Stimulated activated memory B cell treated with anti-CD40 and anti-IgM and Interleukin-4, amounts not matched to agents 10 μg/mL and 1 μg/mL and 100 μg/mL, for 72 hours (primary cell): Measurements from ENCODE around the gene SPTBN1.
"Not testable (repeated sequence)": the region's sequence is repeated elsewhere in the genome, so short reads cannot be mapped to it uniquely, and the experiment has no call there.

ENCODE experiments used
- ATAC-seq: fragments of 150-1000 bp; cut with Tn5 transposase; 2 replicates; pipeline ENCODE4 v1.10.0; 2021
- H3K27ac Mint-ChIP-seq: one replicate; pipeline ENCODE4 v1.8.0; 2022; ENCODE audit warnings: mild to moderate bottlenecking, mixed read lengths
- H3K27me3 Mint-ChIP-seq: one replicate; pipeline ENCODE4 v1.8.0; 2022; ENCODE audit warnings: mixed read lengths
- H3K36me3 Mint-ChIP-seq: one replicate; pipeline ENCODE4 v1.8.0; 2022; ENCODE audit warnings: mixed read lengths
- H3K4me1 Mint-ChIP-seq: one replicate; pipeline ENCODE4 v1.8.0; 2022; ENCODE audit warnings: mixed read lengths
- H3K4me3 Mint-ChIP-seq: one replicate; pipeline ENCODE4 v1.8.0; 2022; ENCODE audit warnings: mild to moderate bottlenecking, moderate library complexity, mixed read lengths
- H3K9me3 Mint-ChIP-seq: one replicate; pipeline ENCODE4 v1.8.0; 2022; ENCODE audit warnings: mixed read lengths

The SPTBN1 gene

DNA sequence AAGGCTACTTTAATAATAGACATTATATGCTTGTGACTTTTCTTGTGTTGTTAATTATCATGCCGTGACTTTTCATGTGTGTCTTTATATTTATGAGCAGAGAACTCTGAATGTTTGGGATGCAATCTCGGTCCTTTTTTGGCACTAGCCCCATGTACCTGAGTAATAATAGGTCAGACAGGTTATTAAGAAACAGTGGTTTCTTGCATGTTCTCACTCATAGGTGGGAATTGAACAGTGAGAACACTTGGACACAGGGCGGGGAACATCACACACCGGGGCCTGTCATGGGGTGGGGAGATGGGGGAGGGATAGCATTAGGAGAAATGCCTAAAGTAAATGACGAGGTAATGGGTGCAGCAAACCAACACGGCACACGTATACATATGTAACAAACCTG lies 61.9 kb downstream of the SPTBN1 start:
- not testable (repeated sequence) for ATAC-seq, H3K4me1 Mint-ChIP-seq, H3K4me3 Mint-ChIP-seq, H3K36me3 Mint-ChIP-seq, H3K9me3 Mint-ChIP-seq, H3K27ac Mint-ChIP-seq
- H3K27me3 Mint-ChIP-seq, result peaks cover 11% of the 10 kb centered on the region

GRCh38 chr2:54518430-54518829 lies 62.3 kb downstream of the SPTBN1 start:
- Mint-ChIP-seq H3K27ac (no peak overlapping the region), H3K4me3 (no peak overlapping the region), H3K9me3 (no peaks in the 10 kb centered on the region), H3K36me3 (no peaks in the 10 kb centered on the region), H3K27me3 (peaks cover 11% of the 10 kb centered on the region), H3K4me1 (peaks cover 13% of the 10 kb centered on the region)
- no peak for ATAC-seq

DNA sequence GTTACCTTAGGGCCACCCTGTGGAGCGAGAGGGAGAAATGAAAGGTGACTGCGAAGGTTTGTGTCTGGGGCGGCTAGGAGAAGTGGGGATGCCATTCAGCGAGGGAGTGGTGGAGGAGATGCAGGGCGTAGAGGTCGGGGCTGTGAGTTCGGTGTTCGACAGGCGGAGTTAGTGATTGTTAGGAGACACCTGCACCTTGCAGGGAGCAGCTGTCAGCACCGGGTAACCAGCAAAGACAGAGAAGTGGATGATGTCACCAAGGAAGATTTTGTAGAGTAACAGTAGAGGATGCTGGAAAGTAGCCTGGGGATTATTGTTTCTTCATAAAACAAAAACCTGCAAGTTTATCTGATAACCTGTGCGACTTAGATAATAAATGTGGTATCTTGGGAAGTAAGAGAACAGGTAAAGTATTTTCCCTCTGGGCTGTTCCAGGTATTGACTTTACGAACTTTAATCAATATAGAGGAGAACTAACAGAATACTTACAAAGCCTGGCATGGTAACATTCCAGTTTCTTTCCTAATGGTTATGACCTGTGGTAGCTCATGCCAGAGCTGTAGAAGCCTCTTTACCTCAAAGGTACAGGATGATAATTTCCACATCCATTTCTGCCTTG lies 63.8 kb downstream of the SPTBN1 start:
- no peaks in the 10 kb centered on the region for H3K9me3 Mint-ChIP-seq
- no peak overlapping the region for H3K27ac Mint-ChIP-seq
- no peak for ATAC-seq
- peaks cover 11% of the 10 kb centered on the region for H3K27me3 Mint-ChIP-seq
- H3K36me3 Mint-ChIP-seq, result no peaks in the 10 kb centered on the region
- H3K4me3 Mint-ChIP-seq, result no peak overlapping the region
- H3K4me1 Mint-ChIP-seq, result peaks cover 23% of the 10 kb centered on the region

- Mint-ChIP-seq H3K9me3 (no peaks in the 10 kb centered on the region), H3K36me3 (no peaks in the 10 kb centered on the region), H3K27me3 (peaks cover 11% of the 10 kb centered on the region), H3K4me1 (peaks cover 24% of the 10 kb centered on the region), H3K4me3 (no peak overlapping the region), H3K27ac (no peak overlapping the region)
- ATAC-seq, result no peak
Observed at GRCh38 chr2:54520687-54521086, 64.6 kb downstream of the SPTBN1 start.

GRCh38 chr2:54522624-54523281 lies 66.6 kb downstream of the SPTBN1 start:
- H3K27me3 Mint-ChIP-seq, result peaks cover 11% of the 10 kb centered on the region
- H3K4me3 Mint-ChIP-seq, result no peak overlapping the region
- H3K27ac Mint-ChIP-seq, result no peak overlapping the region
- ATAC-seq, result peak; percentile 87
- H3K36me3 Mint-ChIP-seq, result no peaks in the 10 kb centered on the region
- no peaks in the 10 kb centered on the region for H3K9me3 Mint-ChIP-seq
- H3K4me1 Mint-ChIP-seq, result peaks cover 24% of the 10 kb centered on the region

- Mint-ChIP-seq H3K36me3 (no peaks in the 10 kb centered on the region), H3K27me3 (peaks cover 11% of the 10 kb centered on the region), H3K9me3 (no peaks in the 10 kb centered on the region), H3K27ac (no peak overlapping the region), H3K4me1 (peaks cover 24% of the 10 kb centered on the region), H3K4me3 (no peak overlapping the region)
- ATAC-seq, result no peak
Observed at GRCh38 chr2:54523324-54523959, 67.3 kb downstream of the SPTBN1 start.

DNA sequence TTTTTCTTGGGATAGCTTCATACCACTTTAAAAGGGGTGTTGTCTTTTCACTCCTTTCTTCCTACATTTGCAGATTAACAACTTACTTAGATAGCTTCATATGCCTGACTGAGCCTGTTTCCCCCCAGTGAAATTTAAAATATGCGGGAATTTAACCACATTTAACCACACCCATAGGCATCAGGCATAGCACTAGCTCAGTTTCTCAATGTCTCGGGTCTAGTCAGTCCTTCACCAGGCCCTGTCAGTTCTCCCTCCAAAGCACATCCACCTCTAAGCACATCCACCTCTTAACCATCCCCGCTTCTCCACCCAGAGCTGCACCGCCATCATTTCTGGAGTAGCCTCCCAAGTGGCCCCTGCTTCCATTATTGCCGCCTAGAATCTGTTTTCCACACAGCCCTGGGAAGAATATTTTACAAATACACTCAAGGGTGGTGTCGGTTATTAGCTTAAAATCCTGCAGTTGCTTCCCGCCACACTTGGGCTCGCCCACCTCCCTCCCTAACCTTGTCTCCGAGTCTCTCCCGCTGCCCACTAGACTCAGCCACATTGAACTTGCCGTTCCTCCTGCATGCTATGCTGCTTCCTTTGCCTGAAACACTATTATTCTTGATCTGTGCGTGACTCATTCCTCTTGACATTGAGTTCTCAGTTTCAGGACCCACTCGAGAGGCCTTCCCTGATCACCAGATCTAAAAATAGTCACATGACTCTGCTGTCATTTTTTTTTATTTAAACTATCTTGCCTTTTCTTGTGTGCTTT lies 68.3 kb downstream of the SPTBN1 start:
- no peaks in the 10 kb centered on the region for H3K36me3 Mint-ChIP-seq
- no peaks in the 10 kb centered on the region for H3K9me3 Mint-ChIP-seq
- H3K4me3 Mint-ChIP-seq, result no peak overlapping the region
- H3K4me1 Mint-ChIP-seq, result peaks cover 24% of the 10 kb centered on the region
- peaks cover 8% of the 10 kb centered on the region for H3K27me3 Mint-ChIP-seq
- ATAC-seq, result peak; percentile 74
- H3K27ac Mint-ChIP-seq, result peak overlapping the region; percentile 5

GRCh38 chr2:54525321-54525720 lies 69.2 kb downstream of the SPTBN1 start:
- H3K27me3 Mint-ChIP-seq, result no peaks in the 10 kb centered on the region
- no peak for ATAC-seq
- H3K27ac Mint-ChIP-seq, result peak overlapping the region; percentile 5
- peaks cover 24% of the 10 kb centered on the region for H3K4me1 Mint-ChIP-seq
- H3K9me3 Mint-ChIP-seq, result no peaks in the 10 kb centered on the region
- no peak overlapping the region for H3K4me3 Mint-ChIP-seq
- no peaks in the 10 kb centered on the region for H3K36me3 Mint-ChIP-seq

DNA sequence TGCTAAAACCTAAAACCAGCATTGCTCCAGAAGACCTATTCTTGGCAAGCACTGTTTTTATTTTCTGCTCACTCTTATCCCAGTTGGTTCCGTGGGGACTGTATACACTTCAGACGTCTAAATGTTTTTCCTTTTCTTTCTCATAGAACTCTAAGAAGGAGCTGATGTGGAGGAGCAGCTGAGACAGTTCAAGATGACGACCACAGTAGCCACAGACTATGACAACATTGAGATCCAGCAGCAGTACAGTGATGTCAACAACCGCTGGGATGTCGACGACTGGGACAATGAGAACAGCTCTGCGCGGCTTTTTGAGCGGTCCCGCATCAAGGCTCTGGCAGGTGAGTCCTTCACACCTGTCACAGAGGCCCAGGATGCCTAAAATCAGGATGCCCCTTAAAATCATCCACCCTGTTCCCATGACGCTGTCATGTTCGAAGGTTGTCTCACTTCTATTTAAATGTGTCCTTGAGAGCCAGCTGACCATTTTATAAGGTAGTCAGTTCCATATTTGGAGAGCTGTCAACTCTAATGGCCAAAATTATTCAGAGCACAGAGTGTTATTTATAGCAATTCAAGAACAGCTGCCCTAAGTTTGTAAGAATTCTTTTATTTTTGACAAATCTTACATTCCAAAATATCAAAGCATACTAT lies 70.2 kb downstream of the SPTBN1 start:
- Mint-ChIP-seq H3K4me3 (no peak overlapping the region), H3K36me3 (no peaks in the 10 kb centered on the region), H3K9me3 (no peaks in the 10 kb centered on the region), H3K4me1 (peaks cover 24% of the 10 kb centered on the region), H3K27ac (no peak overlapping the region), H3K27me3 (no peaks in the 10 kb centered on the region)
- no peak for ATAC-seq

DNA sequence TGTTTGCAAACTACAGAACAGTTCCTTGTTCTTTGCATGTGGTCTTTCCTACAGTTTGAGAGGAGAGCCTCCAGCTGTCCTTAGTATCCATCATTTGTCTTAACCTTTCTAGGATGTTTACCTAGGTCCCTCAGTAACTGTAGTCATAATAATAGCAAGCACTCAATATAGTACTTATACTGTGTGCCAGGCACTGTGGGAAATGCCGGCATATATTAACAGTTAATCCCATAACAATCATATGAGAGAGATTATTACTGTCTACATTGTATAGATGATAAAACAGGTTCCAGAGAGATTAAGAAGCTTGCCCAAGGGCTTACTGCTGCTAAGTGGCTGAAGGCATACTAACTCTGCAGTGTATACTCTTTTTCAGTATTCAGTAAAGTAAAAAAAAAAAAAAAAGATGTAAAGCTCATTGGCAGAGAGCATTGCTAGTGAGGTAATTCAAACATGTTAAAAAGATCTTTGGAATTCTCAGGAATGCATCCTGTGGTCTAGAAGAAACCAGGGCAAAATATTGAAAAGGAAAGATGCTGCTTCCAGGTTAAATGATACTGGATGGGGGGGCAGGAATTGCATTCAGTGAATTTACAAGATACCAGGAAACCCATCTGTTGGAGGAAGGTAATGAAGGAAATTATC lies 72.3 kb downstream of the SPTBN1 start:
- Mint-ChIP-seq H3K4me3 (no peak overlapping the region), H3K9me3 (no peaks in the 10 kb centered on the region), H3K27ac (peak overlapping the region; percentile 4), H3K27me3 (no peaks in the 10 kb centered on the region), H3K36me3 (no peaks in the 10 kb centered on the region), H3K4me1 (peaks cover 19% of the 10 kb centered on the region)
- ATAC-seq, result no peak

DNA sequence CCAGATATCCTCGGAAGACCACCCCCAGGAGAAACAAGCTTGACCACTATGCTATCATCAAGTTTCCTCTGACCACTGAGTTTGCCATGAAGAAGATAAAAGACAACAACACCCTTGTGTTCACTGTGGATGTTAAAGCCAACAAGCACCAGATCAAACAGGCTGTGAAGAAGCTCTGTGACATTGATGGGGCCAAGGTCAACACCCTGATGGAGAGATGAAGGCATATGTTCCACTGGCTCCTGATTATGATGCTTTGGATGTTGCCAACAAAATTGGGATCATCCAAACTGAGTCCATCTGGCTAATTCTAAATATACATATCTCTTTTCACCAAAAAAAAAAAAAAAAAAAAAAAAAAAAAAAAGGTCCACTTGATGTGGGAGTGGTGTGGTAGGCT lies 73.4 kb downstream of the SPTBN1 start:
- H3K36me3 Mint-ChIP-seq, H3K27me3 Mint-ChIP-seq, H3K4me3 Mint-ChIP-seq, H3K9me3 Mint-ChIP-seq, H3K27ac Mint-ChIP-seq, ATAC-seq: not testable (repeated sequence)
- peaks cover 14% of the 10 kb centered on the region for H3K4me1 Mint-ChIP-seq

- no peaks in the 10 kb centered on the region for H3K36me3 Mint-ChIP-seq
Observed at GRCh38 chr2:54529935-54530334, 73.8 kb downstream of the SPTBN1 start.

GRCh38 chr2:54531558-54531957 lies 75.4 kb downstream of the SPTBN1 start:
- no peak overlapping the region for H3K27ac Mint-ChIP-seq
- no peak overlapping the region for H3K4me3 Mint-ChIP-seq
- no peaks in the 10 kb centered on the region for H3K27me3 Mint-ChIP-seq
- H3K4me1 Mint-ChIP-seq, result peaks cover 20% of the 10 kb centered on the region
- H3K36me3 Mint-ChIP-seq, result no peaks in the 10 kb centered on the region
- no peaks in the 10 kb centered on the region for H3K9me3 Mint-ChIP-seq
- ATAC-seq, result no peak

More at GRCh38 chr2:54529935-54530334, 73.8 kb downstream of the SPTBN1 start:
- H3K9me3 Mint-ChIP-seq, result no peaks in the 10 kb centered on the region
- no peak overlapping the region for H3K27ac Mint-ChIP-seq
- no peaks in the 10 kb centered on the region for H3K27me3 Mint-ChIP-seq
- H3K4me1 Mint-ChIP-seq, result peaks cover 12% of the 10 kb centered on the region
- H3K4me3 Mint-ChIP-seq, result no peak overlapping the region
- no peak for ATAC-seq

DNA sequence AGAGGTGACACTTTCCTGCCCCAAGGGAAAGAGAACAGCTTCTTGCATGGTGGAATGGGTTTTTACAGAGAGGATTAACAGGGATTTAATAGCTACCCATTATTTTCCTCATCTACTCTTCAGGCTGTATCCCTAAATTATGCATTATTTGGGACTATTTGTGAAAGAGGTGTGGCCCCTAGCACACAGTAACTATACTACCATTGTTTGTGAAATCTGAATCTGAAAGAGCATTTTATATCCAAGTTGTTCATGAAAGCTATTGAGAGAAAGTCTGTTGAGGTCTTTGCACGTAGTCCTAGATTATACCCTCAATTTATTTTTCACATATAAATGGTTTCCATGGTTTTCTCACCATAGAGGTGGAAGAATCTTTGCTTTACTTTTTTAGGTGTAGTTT lies 78.1 kb downstream of the SPTBN1 start:
- Mint-ChIP-seq H3K4me1 (peaks cover 20% of the 10 kb centered on the region), H3K4me3 (no peak overlapping the region), H3K9me3 (no peaks in the 10 kb centered on the region), H3K27ac (no peak overlapping the region), H3K27me3 (no peaks in the 10 kb centered on the region), H3K36me3 (no peaks in the 10 kb centered on the region)
- ATAC-seq, result no peak

DNA sequence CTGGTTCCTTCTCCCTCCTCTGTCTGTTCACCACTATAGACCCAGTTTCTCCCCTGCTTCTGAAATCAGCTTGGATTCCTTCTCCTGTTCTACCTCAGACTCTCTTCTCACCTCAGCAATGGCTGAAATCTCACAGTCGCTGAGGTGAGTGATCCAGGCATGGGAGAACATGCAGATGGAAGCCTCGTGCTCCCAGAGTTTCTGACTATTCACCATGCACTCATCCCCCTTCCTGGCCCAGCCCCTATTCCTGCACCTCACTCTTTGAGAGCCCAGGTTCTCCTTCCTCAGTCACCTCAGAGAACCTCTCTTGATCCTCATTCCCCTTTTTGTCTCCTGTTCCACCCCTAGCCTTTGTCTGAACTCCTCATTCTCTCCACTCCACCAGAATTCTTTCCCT lies 78.5 kb downstream of the SPTBN1 start:
- Mint-ChIP-seq H3K9me3 (no peaks in the 10 kb centered on the region), H3K27ac (no peak overlapping the region), H3K4me1 (peaks cover 20% of the 10 kb centered on the region), H3K4me3 (no peak overlapping the region), H3K27me3 (no peaks in the 10 kb centered on the region), H3K36me3 (no peaks in the 10 kb centered on the region)
- ATAC-seq, result no peak
